ENCODE results near the gene FBXW11.
"Not testable (repeated sequence)": the region's sequence is repeated elsewhere in the genome, so short reads cannot be mapped to it uniquely, and the experiment has no call there.

FBXW11 gene

DNA sequence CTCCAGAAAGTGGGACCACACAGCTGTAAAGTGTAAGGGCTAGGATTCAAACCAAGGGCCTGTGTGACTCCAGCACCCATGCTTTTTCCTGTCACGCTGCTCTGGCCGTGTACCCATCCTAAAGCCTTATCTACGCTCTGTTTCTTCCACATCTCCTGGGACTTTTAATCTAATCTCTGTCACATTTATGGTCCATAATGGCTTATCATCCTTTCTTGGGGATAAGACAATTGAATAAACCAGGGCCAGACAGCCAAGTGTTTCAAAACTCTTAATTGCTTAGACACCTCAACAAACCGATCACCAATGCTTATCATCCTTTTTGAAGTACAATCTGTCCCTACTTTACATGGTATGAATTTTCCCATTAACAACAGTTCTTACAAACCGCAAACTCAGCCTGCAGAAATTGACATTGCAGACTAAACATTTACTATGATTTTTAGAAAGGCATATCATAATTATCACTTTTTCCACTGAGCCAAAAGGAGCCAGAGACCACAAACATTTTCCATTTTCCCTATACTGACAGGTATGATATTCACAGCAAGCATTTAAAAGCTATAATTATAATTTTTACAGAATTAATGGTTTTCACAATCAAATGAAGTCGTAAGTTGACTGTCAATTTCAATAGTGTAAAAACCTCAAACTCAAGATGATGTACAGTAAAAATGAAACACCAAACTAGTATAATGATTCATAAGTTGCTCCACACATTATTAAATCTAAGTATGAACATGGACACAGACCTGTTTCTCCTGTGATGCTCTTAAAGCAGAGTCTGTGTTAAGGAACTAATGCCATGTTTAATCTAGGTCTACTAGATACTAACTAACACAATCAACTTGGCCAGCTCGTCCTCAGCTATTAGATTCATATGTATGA lies 99.5 kb downstream of the FBXW11 start:
- no peak for DNase-seq

DNA sequence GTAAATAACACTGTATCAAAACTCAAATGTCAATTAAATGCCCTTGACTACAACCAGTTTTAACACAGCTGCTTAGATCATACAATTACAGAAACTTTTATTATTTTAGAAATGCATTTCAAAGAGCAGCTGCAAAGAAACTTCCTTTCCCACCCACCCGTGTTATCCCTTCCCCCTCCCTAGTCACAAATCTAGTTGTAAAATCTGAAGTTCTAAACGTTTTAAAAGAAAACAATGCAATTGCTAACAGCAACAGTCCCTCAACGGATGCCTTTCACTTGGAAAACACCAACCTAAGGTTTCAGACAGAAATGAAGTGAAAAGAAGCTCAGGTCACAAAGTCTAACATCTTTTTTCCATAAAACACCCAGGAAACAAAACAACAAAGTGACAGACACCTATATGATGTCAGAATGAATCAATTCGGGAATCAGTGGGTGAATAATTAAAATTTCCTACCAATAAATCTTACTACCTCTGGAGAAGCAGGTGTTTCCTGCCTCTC lies 100.3 kb downstream of the FBXW11 start:
- DNase-seq, result no peak

DNA sequence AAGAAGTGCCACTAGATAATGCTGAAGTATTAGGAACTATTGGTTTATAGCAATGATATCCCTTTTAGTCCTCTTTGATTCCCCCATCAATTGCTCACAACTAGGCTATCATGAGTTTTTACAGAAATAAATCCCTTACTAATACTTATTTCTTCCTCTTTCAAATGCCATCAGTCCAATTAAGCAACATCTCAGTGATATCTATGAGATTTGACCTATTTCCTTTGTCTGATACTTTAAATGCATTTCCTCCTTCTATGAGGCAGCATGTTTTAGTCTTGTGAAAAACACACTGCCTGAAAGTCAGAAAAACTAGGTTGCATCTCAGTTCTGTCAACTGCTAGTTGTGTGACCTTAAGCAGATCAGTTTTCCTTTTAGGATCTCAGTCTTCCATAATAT lies 101.6 kb downstream of the FBXW11 start:
- peak in 1 of 2 experiments; percentile 23 for DNase-seq

DNA sequence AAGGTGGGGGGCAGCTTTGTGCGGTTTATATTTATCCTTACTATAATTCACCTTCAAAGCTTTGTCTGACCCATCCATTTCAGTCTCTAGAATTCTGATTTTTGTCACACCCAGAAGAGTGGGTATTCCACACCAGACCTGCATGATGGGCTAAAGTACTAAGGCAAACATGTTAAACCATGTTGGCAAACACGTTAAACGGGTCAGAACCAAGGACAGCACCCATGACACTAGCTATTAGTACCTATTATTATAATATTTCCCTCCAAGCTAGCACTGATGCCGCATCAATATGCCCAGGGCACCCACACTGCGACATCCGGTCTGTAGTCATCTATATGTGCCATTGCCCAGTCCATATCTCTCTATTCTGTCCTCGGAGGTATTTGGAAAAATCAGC lies 104.7 kb downstream of the FBXW11 start:
- DNase-seq, result no peak

DNA sequence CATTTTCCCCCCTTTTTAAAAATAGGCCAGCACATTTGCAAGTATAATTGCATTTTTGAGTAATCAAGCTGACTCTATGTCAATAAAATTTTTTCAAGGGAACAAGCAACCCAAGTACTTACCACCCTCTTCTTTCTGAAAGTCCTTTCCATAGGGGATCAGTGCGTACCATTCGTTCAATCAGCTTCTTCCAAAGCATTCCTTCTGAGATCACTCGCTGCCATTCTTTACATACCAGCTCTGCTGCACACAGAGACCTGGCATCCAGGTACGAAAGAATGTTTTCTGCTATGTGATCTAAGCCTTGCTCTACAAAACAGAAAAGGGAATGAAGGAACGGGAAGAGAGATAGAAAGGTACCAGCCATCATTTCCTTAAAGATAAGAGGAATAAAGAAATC lies 106.6 kb downstream of the FBXW11 start:
- no peak for DNase-seq

DNA sequence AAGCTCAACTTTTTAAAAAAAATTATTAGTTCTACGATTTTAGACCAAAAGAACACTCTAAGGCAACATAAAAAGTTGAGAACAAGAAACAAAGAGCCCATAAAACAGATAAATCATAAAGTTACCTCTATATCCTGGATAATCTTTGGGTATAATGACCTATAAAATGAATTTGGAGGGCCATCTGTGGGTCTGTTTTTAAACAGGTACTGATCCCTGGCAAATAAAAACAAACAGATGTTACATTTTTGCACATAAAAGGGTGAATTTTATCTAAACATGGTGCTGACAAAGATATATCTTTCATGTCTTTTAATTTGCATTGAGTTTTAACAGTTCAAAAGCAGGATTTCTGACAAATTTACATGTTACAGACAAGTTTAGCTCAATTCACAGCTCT lies 107.6 kb downstream of the FBXW11 start:
- DNase-seq, result no peak

DNA sequence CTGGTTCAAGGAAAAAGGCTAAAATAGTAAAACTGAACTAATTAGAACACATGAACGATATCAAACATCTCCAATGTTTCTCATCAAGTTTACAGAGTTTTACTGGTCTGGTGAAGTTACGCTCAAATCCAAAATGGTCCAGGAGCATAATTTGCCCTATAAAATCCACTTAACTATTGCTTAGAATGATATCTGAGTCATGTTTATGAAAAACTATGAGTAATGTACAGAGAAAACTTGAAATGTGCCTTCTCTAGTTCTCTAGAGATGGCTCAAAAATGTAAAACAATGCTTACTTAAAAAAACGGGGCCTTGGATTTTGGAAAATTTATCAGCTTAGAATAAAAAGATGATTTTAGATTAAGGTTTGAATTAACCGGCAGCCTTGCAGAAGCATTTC lies 108.1 kb downstream of the FBXW11 start:
- DNase-seq, result no peak

DNA sequence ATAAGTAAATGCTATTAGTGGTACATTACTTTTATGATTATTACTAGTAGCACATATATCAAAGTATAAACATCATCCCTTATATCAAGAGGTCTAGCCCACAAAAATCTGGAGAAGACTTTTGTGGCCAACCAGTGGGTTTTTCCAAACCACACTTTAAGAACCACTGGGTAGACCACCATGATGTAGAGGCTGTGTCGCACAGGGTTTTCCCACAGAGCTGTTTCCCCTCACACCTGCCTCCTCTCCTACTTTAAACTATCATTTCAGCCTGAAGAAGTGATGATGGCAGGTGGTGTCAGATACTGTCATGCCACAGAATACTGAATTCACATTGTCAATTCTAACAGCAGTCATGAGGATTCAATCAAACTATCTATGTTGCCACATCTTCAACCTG lies 109.2 kb downstream of the FBXW11 start:
- DNase-seq, result no peak

DNA sequence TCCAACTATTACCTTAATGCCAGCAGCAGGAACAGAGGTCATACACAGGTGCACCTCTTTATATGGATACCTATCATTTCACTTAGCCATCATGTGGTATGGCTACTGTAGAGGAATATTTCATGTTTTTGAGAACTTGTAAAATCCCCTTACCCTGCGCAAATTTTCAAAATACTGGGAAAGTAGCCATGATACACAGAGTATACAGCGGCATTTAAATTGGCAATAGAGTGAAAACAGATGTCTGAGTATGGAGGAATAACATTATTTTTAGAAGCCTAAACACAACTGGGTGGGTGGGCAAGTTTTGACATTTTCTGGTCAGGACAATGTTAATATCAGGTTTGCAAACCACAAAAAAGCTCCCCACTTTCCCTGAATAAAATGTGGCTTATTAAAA lies 111.4 kb downstream of the FBXW11 start:
- DNase-seq, result no peak

DNA sequence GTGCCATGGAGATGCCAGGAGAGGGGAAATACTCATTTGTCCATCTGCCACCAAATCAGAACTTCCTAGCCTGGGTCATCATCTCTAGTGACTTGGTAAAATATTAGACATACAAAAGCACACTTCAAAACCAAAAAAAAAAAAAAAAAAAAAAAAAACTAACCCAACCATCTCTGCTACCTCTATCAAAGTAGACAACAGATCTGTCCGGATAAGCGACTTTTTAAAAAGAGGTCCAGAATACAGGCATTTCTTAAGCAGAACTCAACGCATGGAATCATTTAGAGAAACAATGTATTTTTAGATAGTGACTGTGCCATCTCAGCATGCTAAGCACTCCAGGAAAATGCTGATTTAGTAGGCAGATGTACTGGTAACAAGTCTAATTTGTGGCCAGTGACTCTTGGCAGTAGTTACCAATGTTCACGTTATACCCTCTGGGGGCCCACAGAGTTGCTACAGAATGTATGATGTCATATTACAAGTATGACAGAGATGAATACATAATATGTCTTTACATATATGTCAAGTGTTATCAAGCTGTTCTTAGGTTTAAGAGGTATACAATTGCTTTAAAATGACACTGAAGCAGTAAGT lies 113.0 kb downstream of the FBXW11 start:
- DNase-seq, result no peak

DNA sequence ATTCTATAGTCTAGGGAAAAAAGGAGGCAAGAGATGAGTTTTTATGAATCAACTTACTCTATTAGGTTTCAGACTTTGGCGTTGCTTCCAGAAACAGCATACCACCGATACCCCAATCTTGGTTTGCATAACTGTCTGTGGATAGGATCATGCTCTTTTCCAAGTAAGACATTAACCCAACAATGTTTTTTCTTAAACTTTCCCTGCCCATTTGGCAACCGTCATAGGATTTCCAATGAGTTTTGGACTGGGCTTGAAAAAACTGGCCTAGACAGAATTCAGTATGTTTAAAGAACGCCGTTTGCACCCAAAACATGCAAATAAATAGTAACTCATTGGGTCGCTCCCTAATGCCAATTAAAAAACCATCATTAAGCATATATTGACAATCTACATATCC lies 114.8 kb downstream of the FBXW11 start:
- DNase-seq, result no peak

DNA sequence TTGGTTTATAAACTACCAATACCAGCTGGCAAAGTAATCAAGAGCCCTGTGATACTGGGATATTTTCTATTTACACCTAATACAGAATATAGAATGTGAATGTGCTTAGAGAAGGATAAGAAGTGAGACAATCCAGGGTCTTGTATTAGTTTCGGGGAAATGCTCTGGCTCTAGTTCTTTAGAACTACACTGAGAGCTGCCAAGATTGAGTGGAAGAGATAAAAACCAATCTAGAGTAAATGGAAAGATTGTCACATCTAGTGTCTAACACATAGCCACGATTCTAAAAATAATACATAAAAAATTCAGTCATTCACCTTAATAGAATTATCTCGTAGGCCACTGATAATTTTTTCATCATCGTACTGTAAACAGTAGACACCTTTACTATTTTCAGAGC lies 115.3 kb downstream of the FBXW11 start:
- DNase-seq, result no peak

DNA sequence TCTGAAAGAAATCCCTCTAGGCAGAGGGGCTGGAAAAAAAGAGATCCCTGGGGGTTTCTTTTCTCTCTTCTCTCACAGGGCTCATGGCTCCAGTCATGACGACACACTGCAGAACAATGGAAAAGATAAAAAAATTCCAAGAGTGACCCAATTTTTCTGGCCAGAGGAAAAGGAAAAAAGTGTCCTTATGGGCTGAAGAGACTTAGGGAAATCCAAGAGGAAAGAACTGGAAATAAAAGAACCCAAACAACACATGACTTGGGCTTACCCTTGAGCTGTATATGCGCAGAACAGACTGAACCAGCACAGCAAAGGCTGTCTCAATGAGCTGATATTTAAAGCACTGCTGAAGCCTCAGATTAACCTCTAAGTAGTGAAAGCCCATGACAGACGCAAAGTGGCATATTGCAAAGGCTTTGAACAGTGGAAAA lies 118.4 kb downstream of the FBXW11 start:
- DNase-seq, result no peak

DNA sequence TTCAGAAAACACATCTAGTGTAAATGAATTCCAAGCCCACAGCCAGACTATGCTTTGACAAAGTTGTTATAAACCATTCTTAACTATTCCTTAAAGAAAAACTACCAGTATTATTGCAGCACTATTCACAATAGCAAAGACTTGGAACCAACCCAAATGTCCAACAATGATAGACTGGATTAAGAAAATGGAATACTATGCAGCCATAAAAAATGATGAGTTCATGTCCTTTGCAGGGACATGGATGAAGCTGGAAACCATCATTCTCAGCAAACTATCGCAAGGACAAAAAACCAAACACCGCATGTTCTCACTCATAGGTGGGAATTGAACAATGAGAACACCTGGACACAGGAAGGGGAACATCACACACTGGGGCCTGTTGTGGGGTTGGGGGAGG lies 120.4 kb downstream of the FBXW11 start:
- DNase-seq, result not testable (repeated sequence)

DNA sequence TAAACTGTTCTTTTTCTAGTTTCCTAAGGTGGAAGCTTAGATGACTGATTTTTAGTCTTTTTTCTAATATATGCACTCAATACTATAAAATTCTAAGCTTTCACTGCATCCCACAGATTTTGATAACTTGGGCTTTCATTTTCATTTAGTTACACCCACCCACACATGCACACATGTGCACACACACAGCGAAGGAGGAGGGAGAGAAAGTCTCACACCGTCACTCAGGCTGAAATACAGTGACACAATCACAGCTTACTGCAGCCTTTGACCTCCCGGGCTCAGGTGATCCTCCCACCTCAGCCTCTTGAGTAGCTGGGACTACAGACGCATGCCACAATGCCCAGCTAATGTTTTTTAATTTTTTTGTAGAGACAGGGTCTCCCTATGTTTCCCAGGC lies 124.3 kb downstream of the FBXW11 start:
- no peak for DNase-seq

DNA sequence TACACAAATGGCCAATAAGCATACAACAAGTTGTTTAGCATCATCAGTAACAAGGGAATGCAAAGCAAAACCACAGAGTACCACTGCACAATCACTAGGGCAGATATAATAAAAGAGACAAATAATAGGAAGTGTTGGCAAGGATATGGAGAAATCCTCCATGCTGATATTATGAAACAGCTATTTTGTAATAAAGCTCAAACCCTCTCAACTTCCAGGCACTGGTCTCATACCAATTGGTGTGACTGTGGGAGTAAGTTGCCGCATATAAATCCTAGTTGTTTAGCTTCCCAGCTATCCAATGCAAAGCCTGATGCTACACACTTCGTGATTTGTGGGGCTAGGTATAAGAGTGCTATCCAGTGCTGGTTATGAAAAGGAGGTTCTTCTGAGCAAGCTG lies 132.2 kb downstream of the FBXW11 start:
- DNase-seq, result peak; percentile 92 to 95

DNA sequence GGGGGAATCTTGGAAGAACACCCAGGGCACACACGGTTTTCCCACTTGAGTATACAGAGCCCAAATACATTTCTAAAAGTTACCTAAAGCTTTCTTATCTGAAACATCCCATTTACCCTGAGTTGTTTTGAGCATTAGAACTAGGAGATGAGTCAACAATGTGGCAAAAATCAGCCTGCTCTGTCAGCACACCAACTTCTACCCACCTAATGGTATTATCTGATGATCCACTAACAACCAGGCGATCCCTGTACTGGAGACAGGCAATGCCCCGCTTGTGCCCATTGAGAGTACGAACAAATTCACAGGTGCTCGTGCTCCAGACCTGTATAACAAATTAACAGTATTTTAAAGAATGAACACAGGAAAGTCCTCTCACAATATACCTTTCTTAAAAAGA lies 133.8 kb downstream of the FBXW11 start:
- DNase-seq, result no peak

DNA sequence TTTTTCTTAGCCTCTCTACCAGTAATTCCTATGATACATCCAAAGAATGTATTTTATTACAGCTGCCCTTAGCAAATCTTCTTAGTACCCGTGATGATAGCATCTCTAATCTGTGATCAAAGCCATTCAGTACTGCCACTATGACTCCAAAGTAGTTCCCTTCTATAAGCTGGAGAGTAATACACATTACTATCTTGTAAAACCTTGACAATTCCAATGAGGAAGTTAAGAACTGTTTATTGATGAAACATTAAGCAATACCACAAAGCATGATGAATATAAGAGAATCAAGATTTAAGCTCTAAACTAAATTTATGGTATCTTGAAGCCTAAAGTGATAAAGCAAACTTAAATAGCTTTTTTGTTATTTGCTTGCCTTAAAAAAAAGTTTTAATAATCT lies 134.7 kb downstream of the FBXW11 start:
- DNase-seq, result peak; percentile 44 to 58

DNA sequence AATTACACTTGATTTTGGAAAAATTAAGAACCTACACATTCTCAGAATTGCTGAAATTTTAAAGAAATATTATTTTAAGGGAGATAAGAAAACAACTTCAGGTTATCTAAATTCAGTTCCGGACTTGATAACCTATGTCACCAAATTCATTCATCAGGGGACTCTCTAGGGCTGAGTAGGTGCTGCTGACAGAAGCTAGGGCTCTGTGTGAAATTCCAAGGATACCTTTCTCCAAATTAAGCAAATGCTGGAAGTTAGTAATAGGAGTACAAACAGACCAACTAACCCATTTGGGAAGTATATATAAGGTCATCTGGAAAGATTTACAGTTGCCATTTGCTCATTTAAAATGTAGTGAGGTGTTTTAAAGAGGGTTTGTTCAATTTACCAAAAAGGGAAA lies 136.5 kb downstream of the FBXW11 start:
- DNase-seq, result no peak

DNA sequence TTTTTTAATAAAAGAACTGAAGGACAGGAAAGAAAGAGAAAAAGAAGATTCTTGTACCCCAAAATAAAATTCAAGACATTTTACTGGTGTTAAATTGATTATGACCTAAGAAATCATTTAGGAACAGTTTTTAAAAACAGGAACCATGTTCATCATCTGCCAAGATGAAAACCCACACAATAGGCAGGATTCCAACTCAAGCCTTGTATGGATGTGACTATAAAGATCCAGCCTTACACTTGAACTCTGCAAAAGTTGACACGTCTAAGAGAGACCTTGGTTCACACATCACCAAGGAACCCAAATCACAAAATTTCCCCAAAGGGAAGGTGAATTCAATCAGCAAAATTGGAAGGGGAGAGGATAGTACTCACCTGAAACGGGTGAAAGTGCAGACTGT lies 138.2 kb downstream of the FBXW11 start:
- DNase-seq, result no peak

DNA sequence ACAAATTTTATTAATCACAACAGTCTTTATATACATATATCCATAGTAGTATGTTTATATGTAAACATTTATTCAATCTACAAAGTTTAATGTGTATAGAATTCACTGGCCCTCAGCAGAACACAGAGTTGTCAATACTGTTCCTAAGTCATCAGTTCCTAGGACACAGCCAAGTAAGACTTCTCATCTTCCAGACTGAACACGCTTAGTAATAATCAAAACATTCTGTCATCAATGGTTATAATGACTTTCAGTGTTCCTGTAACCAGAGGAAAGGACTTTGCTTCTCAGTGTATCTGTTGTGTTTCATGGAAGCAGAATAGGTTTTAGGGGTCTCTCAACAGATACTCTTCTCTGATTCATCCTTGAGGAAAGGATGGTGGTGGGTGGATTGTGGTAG lies 138.7 kb downstream of the FBXW11 start:
- no peak for DNase-seq

DNA sequence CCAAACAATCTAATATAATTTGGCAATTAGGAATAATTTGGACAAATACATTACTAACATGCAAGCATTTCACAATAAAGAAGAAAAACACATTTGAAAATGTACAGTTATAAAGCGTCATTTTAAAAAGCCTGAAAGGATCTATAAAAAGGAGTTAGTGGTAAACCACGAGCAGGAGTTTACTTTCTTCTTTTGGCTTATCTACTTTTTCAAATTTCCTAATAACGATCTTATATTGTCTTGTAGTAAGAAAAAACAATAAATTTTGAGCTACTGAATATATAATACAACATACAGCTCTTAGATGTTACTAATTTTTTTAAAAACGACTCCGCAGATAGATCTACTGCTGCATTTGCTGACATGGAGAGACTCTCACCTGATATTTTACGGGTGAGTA lies 141.0 kb downstream of the FBXW11 start:
- DNase-seq, result no peak

DNA sequence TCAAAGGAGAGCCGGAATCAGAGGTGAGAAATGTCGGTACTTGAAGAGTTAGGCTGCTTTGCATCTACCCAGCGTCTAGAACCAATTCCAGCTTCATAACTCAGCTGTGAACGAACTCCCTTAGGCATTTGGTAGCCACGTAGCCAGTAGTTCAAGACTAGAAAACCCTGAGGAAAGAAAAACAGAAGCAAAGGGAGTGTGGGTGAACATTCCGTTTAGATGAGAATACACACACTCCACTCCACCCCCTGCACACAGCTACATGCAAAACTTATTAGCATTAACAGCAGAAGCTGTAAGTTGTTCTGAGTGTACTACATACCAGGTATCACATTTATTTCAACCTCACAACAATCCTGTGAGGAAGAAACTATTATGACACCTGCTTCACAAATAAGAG lies 142.5 kb downstream of the FBXW11 start:
- no peak for DNase-seq

DNA sequence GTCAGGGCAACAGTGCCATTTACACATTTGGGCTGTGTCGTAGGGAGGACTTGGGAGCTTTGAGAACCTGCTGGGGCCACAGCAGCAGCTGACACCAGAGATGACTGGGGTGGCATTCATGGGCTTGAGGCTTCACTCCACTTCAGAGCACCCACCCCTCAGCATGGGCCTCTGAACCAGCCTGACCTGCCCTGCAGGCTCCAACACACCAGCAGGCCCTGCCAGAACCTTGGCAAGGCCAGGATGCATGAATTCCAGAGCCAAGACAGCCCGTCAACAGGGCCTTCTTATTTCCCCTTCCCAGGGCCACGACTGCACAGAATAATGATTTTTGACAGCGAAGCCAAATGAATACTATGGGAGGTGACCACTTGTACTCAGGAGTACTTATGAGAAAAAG lies 143.8 kb downstream of the FBXW11 start:
- DNase-seq, result no peak

DNA sequence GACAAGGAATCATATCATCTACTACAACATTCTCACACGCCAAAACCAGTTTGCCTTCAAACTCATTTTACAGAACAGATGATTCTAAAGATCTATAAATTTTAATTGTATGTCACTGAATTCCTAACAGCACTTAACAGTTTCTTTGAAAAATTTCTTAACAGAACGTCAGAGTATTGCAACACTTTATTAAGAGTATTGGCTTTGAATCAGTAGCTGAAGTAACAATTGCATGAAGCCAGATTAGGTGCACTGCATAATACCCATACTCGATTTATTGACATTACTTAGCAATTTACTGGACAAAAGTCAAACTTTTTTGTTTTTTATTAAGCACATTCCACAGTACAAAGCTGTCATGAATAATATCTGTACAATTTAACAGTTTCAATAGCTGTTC lies 145.1 kb downstream of the FBXW11 start:
- no peak for DNase-seq

Data from AML-193 (cell line).